Right ventricle myocardium inferior (tissue), 1 donor: Measurements from ENCODE around the gene ACOX3. TPM values are rescaled to one million over a fixed set of nuclear protein-coding genes. Genes with fewer than 3 reads are reported as not detected.
"Not testable (repeated sequence)": the region's sequence is repeated elsewhere in the genome, so short reads cannot be mapped to it uniquely, and the experiment has no call there.

ENCODE experiments used
- ATAC-seq: fragments of 200-7000 bp; cut with Tn5 transposase; one replicate; pipeline ENCODE4 v1.9.1; 2020; ENCODE audit warnings: mild to moderate bottlenecking, moderate library complexity
- DNase-seq: peaks from one replicate; pipeline ENCODE4 v3.0.0; 2021; ENCODE audit errors: missing footprints
- intact Hi-C: fragments of 100-400 bp; cut with DNase I; formaldehyde crosslinking; loops from one replicate; pipeline ENCODE4 v1.11.0; 2022
- total RNA-seq: library from RNA; stranded (reverse); fragmentation: NEBNext Ultra II Directional; extraction: Animal tissue kit (Norgen Biotek cat#: 25700); gene quantifications from one replicate; pipeline ENCODE4 v1.2.1, GENCODE V29; 2021
- donor health status: DM: no; HTN: yes; CAD: no; lungs with severe emphysema.

ACOX3 gene
- total RNA-seq, 1 donor from 2014 or later: 25.3 TPM

DNA sequence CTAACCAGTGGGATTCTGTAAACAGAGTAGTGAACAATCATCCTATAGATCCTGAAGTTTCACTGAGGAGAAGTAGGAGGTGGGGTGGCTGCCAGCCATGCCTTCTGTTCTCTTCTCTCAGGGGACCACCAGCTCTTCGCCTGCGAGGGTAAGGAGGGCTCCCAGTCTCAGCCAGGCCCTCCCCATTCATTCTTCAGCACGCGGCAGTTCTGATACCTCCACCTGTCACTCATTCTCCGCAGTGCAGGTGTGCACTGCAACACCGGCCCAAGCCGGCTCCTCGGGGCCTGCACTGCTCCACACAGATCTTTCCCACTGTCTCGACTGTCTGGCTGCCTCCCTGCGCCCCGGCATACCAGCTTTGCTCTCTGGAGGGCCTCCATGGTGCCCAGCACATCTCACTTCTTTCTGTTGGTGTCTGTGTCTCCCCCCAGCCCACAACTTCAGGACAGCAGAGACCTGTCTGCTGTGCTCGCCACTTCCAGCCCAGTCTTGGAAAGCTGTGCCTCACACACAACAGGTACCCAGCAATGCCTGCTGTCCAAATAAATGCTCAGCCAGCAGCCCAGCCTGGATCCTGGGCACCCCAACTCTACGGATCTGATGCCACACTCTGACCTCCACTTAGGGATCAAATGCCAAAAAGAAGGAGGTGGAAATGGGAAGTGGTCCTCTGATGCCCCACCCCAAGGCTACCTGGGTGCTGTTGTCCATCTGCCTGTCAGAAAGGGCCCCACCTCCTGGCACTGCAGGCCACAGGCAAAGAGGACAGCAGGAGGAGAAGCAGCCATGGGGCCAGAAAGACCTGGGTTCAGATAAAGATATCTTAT, 29.0 kb downstream of the ACOX3 start:
- intact Hi-C loops: no loop called here
- DNase-seq: no peak
- ATAC-seq: no peak

DNA sequence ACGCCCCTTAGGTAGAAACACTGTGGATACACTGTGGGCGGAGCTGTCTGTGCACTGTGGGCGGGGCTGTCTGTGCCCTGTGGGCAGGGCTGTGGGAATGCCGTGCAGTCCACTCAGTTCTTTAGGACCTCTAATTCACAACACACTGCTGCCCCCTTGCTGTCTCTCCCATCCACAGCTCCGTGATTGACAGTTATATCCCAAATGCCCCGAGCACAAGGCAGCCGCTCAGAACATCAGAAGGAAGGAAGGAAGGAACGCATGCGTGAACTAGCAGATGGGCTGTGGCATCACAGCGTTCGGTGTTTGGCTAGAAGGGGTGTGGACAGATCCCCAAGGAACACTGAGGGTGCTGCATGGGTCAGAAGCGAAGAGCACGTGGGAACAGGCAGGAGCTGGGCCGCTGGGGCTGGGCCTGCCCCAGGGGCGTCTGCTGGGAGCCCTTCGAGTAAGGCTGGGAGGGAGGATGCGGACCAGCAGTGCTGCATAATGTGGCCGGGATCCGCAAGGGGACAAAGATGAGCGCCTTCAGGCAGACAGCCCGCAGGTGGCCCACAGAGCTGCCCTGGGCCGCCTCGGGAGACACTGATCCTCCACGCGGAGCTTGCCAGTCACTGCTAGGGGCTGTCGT, 29.8 kb downstream of the ACOX3 start:
- intact Hi-C loops: no loop called here
- peak; percentile 84 for ATAC-seq
- DNase-seq: peak; percentile 77

DNA sequence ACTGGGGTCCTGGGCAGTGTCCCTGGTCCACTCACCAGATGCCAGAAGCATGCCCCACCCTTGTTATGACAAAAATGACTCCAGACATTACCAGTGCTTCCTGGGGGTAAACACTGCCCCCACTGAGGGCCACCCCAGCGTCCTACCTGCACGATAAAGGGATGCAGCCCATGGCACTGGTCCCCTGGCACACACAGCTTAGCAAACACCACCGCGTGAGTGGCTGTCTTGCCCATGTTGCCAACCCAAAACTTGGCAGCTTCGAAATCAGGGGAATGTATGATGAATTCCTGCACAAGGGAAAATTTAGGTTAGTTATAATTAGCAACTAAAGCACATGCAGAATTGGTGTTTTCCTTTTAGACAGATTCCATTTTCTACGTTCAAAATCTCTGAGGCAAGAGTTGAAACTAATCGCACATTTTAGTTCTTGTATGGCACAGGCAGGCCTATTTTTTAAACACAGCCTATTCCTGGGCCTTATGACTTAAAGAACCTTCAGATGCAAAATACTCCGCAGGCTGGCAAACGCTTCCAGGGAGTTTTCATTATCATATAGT, 30.4 kb downstream of the ACOX3 start:
- intact Hi-C loops: no loop called here
- no peak for DNase-seq

GRCh38 chr4:8409264-8410065, 31.1 kb downstream of the ACOX3 start:
- ATAC-seq (peak; percentile 84), DNase-seq (peak; percentile 86)
- intact Hi-C loops: loop anchor here (5.0 kb wide), 1 partner anchor 227 kb away; no protein-coding TSS in a partner anchor

More for the DNA sequence above, 30.4 kb downstream of the ACOX3 start:
- no peak for ATAC-seq

- no peak for ATAC-seq
- DNase-seq: no peak
Observed at GRCh38 chr4:8407756-8408155, 32.8 kb downstream of the ACOX3 start.

DNA sequence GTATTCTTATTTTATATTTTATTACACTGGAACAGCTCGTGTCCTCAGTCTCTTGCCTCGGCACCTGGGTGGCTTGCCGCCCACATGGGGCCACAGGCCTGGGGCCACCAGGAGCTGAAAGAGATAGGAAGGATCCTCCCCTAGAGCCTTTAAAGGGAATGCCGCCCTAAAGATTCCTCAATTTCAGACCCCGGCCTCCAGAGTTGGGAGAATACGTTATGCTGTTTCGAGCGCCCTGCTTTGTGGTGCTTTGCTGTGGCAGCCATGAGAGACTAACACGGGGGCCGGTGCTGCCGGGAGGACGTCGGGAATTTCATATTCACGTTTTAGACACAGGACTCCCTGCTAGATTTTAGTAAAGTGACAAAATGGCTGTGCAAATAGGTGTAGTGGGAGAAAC, 33.2 kb downstream of the ACOX3 start:
- intact Hi-C loops: loop anchor here (5.0 kb wide), 1 partner anchor 225 kb away; no protein-coding TSS in a partner anchor
- DNase-seq (no peak), ATAC-seq (no peak)

More at GRCh38 chr4:8407756-8408155, 32.8 kb downstream of the ACOX3 start:
- intact Hi-C loops: loop anchor here (5.0 kb wide), 1 partner anchor 225 kb away; no protein-coding TSS in a partner anchor

GRCh38 chr4:8406887-8407286, 33.6 kb downstream of the ACOX3 start:
- ATAC-seq, DNase-seq: not testable (repeated sequence)
- intact Hi-C loops: loop anchor here (5.0 kb wide), 1 partner anchor 225 kb away; no protein-coding TSS in a partner anchor

GRCh38 chr4:8405516-8405875, 35.0 kb downstream of the ACOX3 start:
- no peak for ATAC-seq
- DNase-seq: no peak
- intact Hi-C loops: loop anchor here (5.0 kb wide), 1 partner anchor 223 kb away; no protein-coding TSS in a partner anchor

DNA sequence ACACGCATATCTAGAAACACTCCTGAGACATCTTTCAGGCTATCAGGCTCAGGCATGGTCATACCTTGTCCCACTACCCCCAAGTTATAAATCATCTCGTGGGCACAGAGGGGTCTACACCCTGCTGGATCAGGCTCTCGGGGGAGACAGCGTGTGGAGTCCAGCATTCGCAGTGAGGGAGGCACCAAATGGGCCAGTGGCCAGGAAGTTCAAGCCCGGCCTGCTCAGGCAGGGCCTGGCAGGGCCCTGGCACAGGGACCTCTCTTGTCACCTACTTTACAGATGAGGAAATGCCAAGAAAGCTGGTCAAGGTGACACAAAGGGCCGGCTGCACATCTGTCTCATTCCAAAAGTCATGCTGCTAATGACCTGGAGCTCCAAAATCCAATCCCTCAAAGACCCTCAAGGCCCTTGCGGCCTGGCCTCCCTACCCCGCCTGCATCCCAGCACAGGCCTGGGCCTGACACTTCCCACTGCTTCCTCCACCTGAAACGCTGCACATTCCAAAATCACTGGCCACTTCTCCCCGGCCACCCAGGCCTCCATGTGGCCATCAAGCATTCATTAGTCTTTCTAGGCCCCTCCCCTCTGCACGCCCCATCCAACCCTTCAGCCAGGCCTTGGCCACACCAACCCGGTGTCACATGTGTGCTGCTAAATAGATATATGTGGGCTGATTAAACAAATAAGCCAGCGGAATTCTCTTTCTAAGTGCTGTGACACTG, 35.6 kb downstream of the ACOX3 start:
- intact Hi-C loops: loop anchor here (5.0 kb wide), 1 partner anchor 223 kb away; no protein-coding TSS in a partner anchor
- no peak for DNase-seq
- no peak for ATAC-seq

DNA sequence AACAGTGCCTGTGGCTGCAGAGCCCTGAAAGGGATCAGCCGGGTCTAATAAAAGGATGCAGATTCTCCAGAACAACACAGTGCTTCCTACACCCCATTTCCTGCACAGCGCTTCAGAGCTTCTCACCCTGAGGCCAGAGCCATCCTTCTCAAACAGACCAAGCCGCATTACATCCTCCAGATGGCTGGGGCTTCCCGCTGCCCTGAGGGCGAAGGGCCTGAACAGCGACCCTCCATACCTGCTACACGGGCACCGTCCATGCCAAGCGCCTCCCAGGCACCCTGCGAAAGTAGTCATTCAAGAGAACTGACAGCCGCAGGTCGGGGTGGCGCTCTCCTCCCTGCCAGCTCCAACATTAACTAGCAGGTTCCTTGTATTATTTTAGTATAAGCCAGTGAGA, 36.5 kb downstream of the ACOX3 start:
- DNase-seq (no peak), ATAC-seq (no peak)
- intact Hi-C loops: loop anchor here (1.0 to 2.0 kb wide), 4 partner anchors 73 to 162 kb away; no protein-coding TSS in a partner anchor

- intact Hi-C loops: loop anchor here (1.0 to 2.0 kb wide), 4 partner anchors 72 to 161 kb away; no protein-coding TSS in a partner anchor
- peak; percentile 91 for DNase-seq
- peak; percentile 83 for ATAC-seq
Observed at GRCh38 chr4:8403173-8403753, 37.3 kb downstream of the ACOX3 start.

DNA sequence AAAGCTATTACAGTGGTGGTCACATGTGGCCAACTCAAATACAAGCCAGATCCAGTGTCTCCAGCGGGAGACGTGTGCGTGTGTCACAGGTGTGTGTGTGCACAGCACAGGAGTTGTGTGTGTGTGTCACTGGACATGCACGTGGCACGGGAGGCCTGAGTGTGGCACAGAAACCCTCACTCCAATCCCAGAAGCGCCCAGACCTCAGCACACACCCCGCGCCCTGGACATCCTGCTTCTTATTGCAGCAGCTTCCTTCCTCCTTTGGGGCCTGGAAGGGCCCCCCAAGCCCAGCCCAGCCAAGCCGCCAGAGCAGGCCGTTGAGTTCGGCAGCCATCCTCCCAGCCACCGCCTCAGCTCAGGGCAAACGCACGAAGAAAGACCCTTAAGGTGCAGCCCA, 37.9 kb downstream of the ACOX3 start:
- intact Hi-C loops: loop anchor here (1.0 to 2.0 kb wide), 5 partner anchors 72 to 160 kb away; no protein-coding TSS in a partner anchor
- DNase-seq (peak; percentile 79), ATAC-seq (peak; percentile 35)

GRCh38 chr4:8402181-8402597, 38.3 kb downstream of the ACOX3 start:
- DNase-seq: no peak
- ATAC-seq: peak; percentile 27
- intact Hi-C loops: loop anchor here (1.0 to 2.0 kb wide), 4 partner anchors 71 to 135 kb away; no protein-coding TSS in a partner anchor

DNA sequence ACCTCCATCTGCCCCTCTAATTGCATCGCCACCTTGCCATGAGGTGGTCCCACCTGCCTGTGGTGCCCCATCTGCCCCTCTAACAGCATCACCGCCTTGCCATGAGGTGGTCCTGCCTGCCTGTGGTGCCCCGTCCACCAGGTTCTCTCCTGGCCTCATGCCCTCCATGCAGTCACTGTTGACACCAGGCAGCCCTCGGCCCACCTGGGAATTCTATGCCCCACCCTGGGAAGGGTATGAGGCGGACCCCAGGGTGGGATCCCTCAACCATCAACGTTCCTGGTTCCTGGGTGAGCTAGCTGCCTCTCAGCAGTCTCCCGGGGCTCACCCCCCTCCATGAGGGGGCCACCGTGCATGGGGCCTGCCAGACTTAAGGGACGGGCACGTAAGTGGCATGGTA, 38.9 kb downstream of the ACOX3 start:
- intact Hi-C loops: loop anchor here (1.0 to 2.0 kb wide), 4 partner anchors 71 to 134 kb away; no protein-coding TSS in a partner anchor
- no peak for ATAC-seq

DNA sequence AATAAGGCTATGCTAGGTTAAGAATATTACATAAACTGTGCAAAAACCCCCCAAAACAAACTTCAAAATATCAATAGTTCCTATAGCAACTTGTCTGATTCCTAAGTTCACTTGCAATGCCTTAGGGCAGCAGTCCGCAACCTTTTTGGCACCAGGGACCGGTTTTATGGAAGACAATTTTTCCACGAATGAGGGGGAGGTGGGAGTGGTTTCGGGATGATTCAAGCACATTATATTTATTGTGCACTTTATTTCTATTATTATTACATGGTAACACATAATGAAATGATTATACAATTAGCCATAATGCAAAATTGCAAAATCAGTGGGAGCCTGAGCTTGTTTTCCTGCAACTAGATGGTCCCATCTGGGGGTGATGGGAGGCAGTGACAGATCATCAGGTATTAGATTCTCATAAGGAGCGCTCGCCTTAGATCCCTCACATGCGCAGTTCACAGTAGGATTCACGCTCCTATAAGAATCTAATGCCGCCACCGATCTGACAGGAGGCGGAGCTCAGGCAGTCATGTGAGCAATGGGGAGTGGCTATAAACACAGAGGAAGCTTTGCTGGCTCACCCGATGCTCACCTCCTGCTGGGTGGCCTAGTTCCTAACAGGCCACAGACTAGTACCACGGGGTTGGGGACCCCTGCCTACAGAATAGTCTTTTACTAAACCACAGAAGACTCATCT, 39.7 kb downstream of the ACOX3 start:
- no peak for ATAC-seq
- intact Hi-C loops: no loop called here
- DNase-seq: no peak

More for the DNA sequence above, 38.9 kb downstream of the ACOX3 start:
- DNase-seq: no peak

DNA sequence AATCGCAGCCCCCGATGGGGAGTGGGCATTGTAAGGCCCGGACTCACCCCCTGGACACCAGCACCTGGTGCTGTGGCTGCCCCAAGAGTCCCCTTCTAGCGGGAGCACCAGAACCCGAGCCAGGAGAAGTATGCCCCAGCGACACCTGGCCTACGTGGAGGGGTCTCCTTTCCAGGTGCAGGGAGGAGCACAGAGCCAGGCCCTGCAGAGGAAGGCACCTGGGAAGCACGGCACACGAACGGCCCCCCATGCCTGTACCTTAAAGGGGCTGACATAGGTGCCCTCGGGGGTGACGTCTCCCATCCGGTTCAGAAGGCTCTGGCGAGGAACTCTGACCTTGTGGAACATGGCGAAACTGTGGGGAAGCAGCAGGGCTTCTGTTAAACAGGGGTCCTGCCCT, 41.2 kb downstream of the ACOX3 start:
- no peak for DNase-seq
- no peak for ATAC-seq
- intact Hi-C loops: no loop called here

- no peak for DNase-seq
- intact Hi-C loops: no loop called here
- no peak for ATAC-seq
Observed at GRCh38 chr4:8398347-8398746, 42.2 kb downstream of the ACOX3 start.
